ENCODE results near the gene RANBP17. TPM values are rescaled to one million over a fixed set of nuclear protein-coding genes. Genes with fewer than 3 reads are reported as not detected.
"Not testable (repeated sequence)": the region's sequence is repeated elsewhere in the genome, so short reads cannot be mapped to it uniquely, and the experiment has no call there.

The RANBP17 gene
- total RNA-seq, 1 experiment from 2014 or later = not detected

DNA sequence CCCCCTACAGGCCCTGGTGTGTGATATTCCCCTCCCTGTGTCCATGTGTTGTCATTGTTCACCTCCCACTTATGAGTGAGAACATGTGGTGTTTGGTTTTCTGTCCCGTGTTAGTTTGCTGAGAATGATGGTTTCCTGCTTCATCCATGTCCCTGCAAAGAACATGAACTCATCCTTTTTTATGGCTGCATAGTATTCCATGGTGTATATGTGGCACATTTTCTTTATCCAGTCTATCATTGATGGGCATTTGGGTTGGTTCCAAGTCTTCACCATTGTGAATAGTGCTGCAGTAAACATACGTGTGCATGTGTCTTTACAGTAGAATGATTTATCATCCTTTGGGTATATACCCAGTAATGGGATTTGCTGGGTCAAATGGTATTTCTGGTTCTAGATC lies 313.1 kb downstream of the RANBP17 start:
- not testable (repeated sequence) for H3K79me2 ChIP-seq (ENCODE audit: low read length); H3K4me2 ChIP-seq (ENCODE audit: low read depth, low read length, poor library complexity, severe bottlenecking); H3K4me3 ChIP-seq (ENCODE audit: low read length); H2AFZ ChIP-seq (ENCODE audit: low read length); H3K27ac ChIP-seq (ENCODE audit: low read length); H3K4me1 ChIP-seq (ENCODE audit: low read length); H4K20me1 ChIP-seq (ENCODE audit: insufficient read depth, low read depth, low read length); H3K36me3 ChIP-seq (ENCODE audit: insufficient read depth, low read length); H3K9me3 ChIP-seq (ENCODE audit: low read length); H3K9ac ChIP-seq (ENCODE audit: low read length); H3K9me2 ChIP-seq (replicated peaks; ENCODE audit: insufficient read depth, low read length); H3K27me3 ChIP-seq (ENCODE audit: low read length); DNase-seq

DNA sequence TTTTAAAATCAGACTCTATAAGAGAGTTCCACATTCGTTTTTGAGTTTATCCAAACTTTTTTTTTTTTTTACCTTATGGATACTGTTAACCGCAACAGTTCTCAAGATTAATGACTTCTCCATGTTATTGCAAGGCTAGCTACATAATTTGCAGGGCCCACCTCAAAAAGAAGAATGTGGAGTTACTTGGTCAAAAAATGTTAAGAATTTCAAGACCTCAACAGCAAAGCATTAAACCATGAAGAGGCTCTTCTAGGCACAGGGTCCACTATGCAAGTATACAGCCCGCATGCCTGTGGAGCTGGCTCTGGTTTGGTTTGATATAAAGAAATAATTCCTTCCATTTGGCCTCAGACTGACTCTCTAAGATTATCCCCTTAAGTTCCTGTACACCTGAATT lies 313.9 kb downstream of the RANBP17 start:
- Histone ChIP-seq H3K27me3 (ENCODE audit: low read length) (no peaks in the 10 kb centered on the region), H3K9ac (ENCODE audit: low read length) (no peak overlapping the region), H3K9me2 (replicated peaks; ENCODE audit: insufficient read depth, low read length) (no peaks in the 10 kb centered on the region), H3K4me1 (ENCODE audit: low read length) (no peaks in the 10 kb centered on the region), H3K79me2 (ENCODE audit: low read length) (no peaks in the 10 kb centered on the region), H3K4me2 (ENCODE audit: low read depth, low read length, poor library complexity, severe bottlenecking) (no peak overlapping the region), H3K4me3 (ENCODE audit: low read length) (no peak overlapping the region), H3K36me3 (ENCODE audit: insufficient read depth, low read length) (no peaks in the 10 kb centered on the region), H4K20me1 (ENCODE audit: insufficient read depth, low read depth, low read length) (no peaks in the 10 kb centered on the region), H3K27ac (ENCODE audit: low read length) (no peak overlapping the region), H3K9me3 (ENCODE audit: low read length) (no peaks in the 10 kb centered on the region), H2AFZ (ENCODE audit: low read length) (no peak overlapping the region)
- no peak for DNase-seq

DNA sequence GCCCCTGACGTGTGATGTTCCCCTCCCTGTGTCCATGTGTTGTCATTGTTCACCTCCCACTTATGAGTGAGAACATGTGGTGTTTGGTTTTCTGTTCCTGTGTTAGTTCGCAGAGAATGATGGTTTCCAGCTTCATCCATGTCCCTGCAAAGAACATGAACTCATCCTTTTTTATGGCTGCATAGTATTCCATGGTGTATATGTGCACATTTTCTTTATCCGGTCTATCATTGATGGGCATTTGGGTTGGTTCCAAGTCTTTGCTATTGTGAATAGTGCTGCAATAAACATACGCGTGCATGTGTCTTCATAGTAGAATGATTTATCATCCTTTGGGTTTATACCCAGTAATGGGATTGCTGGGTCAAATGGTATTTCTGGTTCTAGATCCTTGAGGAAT lies 316.4 kb downstream of the RANBP17 start:
- not testable (repeated sequence) for H2AFZ ChIP-seq (ENCODE audit: low read length); H3K27ac ChIP-seq (ENCODE audit: low read length); DNase-seq; H3K4me1 ChIP-seq (ENCODE audit: low read length); H3K27me3 ChIP-seq (ENCODE audit: low read length); H3K4me3 ChIP-seq (ENCODE audit: low read length); H4K20me1 ChIP-seq (ENCODE audit: insufficient read depth, low read depth, low read length); H3K9me2 ChIP-seq (replicated peaks; ENCODE audit: insufficient read depth, low read length); H3K36me3 ChIP-seq (ENCODE audit: insufficient read depth, low read length); H3K79me2 ChIP-seq (ENCODE audit: low read length); H3K9ac ChIP-seq (ENCODE audit: low read length); H3K4me2 ChIP-seq (ENCODE audit: low read depth, low read length, poor library complexity, severe bottlenecking); H3K9me3 ChIP-seq (ENCODE audit: low read length)

DNA sequence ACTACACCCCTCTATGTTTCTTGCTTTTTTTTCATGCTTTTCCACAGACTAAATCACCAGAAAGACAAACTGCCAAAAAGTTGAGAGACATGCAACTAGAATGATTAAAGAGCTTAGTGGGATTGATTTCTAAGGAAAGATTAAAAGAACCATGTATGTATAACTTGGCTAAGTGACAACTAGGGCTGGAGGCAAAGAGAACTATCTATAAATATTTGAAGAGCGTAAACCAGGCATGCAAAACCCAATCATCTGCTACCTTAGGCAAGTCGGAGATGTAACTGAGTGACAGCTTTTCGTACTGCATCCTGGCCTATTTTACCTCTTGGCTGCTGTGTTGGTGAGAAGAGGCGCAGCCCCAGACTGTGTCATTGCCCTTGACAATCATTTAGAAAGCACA lies 326.2 kb downstream of the RANBP17 start:
- Histone ChIP-seq H3K9ac (ENCODE audit: low read length) (no peak overlapping the region), H3K79me2 (ENCODE audit: low read length) (no peaks in the 10 kb centered on the region), H2AFZ (ENCODE audit: low read length) (no peak overlapping the region), H3K9me2 (replicated peaks; ENCODE audit: insufficient read depth, low read length) (no peaks in the 10 kb centered on the region), H3K27ac (ENCODE audit: low read length) (no peak overlapping the region), H3K27me3 (ENCODE audit: low read length) (no peaks in the 10 kb centered on the region), H3K36me3 (ENCODE audit: insufficient read depth, low read length) (no peaks in the 10 kb centered on the region), H3K4me2 (ENCODE audit: low read depth, low read length, poor library complexity, severe bottlenecking) (no peak overlapping the region), H3K4me3 (ENCODE audit: low read length) (no peak overlapping the region), H3K4me1 (ENCODE audit: low read length) (no peaks in the 10 kb centered on the region), H3K9me3 (ENCODE audit: low read length) (no peaks in the 10 kb centered on the region), H4K20me1 (ENCODE audit: insufficient read depth, low read depth, low read length) (no peaks in the 10 kb centered on the region)
- DNase-seq = no peak

DNA sequence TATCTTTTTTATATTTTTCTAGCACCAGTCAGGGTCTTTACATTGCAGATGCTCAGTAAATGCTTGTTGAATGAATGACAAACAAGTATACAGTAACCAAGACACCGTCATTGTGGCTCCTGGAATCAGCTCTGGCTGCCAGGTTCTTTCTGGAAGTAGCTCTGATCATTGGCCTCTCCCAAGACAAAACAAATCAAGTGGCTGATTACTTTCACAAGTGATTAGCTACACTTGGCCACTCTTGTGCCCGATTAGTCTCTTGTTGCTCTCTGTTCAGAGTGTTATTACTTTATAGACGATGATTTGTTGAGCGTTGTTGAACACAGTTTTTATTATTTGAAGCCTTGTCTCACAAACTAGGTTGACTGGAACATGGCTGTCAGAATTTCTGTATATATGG lies 327.6 kb downstream of the RANBP17 start:
- H3K4me3 ChIP-seq (ENCODE audit: low read length) = no peak overlapping the region
- H4K20me1 ChIP-seq (ENCODE audit: insufficient read depth, low read depth, low read length) = no peaks in the 10 kb centered on the region
- no peaks in the 10 kb centered on the region for H3K36me3 ChIP-seq (ENCODE audit: insufficient read depth, low read length)
- H3K79me2 ChIP-seq (ENCODE audit: low read length) = no peaks in the 10 kb centered on the region
- H3K9me3 ChIP-seq (ENCODE audit: low read length) = no peaks in the 10 kb centered on the region
- H3K4me2 ChIP-seq (ENCODE audit: low read depth, low read length, poor library complexity, severe bottlenecking) = no peak overlapping the region
- H3K9ac ChIP-seq (ENCODE audit: low read length) = no peak overlapping the region
- H3K9me2 ChIP-seq (replicated peaks; ENCODE audit: insufficient read depth, low read length) = no peaks in the 10 kb centered on the region
- no peaks in the 10 kb centered on the region for H3K27me3 ChIP-seq (ENCODE audit: low read length)
- no peak for DNase-seq
- H3K27ac ChIP-seq (ENCODE audit: low read length) = no peak overlapping the region
- H2AFZ ChIP-seq (ENCODE audit: low read length) = no peak overlapping the region
- H3K4me1 ChIP-seq (ENCODE audit: low read length) = no peaks in the 10 kb centered on the region

DNA sequence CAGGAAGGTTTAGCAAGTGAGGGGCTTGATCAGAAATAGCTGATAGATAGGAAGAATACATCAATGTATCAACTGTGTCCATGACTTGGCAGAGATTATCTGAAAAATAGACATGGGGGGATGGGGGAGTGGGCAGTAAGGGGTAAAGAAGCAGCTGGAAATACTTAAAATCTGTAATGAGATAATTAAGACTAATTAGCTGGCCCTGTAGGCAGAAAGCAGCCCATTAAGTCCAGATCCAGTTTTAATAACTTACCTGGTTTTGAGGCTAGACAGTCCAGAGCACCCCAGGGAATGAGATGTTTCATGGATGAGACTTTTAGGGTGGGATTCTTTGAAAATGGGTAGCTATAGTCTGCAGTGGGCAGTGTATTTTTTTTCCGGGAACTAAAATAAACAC lies 330.3 kb downstream of the RANBP17 start:
- no peak for DNase-seq
- H4K20me1 ChIP-seq (ENCODE audit: insufficient read depth, low read depth, low read length) = no peaks in the 10 kb centered on the region
- H3K9ac ChIP-seq (ENCODE audit: low read length) = no peak overlapping the region
- H3K4me1 ChIP-seq (ENCODE audit: low read length) = no peaks in the 10 kb centered on the region
- no peak overlapping the region for H2AFZ ChIP-seq (ENCODE audit: low read length)
- H3K9me2 ChIP-seq (replicated peaks; ENCODE audit: insufficient read depth, low read length) = no peaks in the 10 kb centered on the region
- H3K27me3 ChIP-seq (ENCODE audit: low read length) = no peaks in the 10 kb centered on the region; the same call in 1 of the 2 replicates
- no peaks in the 10 kb centered on the region for H3K9me3 ChIP-seq (ENCODE audit: low read length)
- H3K27ac ChIP-seq (ENCODE audit: low read length) = no peak overlapping the region
- no peak overlapping the region for H3K4me3 ChIP-seq (ENCODE audit: low read length)
- no peaks in the 10 kb centered on the region for H3K79me2 ChIP-seq (ENCODE audit: low read length)
- H3K36me3 ChIP-seq (ENCODE audit: insufficient read depth, low read length) = no peaks in the 10 kb centered on the region
- no peak overlapping the region for H3K4me2 ChIP-seq (ENCODE audit: low read depth, low read length, poor library complexity, severe bottlenecking)

DNA sequence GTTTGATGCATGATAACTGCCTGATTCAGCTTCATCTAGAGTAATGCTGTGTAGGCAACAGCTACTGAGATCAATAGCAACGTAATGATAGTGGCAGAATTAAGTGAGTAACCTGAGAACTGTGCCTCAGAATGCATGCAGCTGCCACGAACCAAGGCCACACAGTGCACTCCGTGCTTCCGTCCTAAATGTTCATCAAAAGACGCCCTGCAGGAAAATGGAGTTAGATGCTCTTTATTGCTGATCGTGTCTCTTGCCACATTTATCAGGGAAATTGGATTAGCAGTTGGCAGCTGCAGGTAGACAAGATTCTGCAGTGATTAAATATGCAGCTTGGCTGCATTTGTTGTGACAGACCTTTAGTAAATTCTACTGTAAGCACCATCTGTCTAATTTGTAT lies 339.5 kb downstream of the RANBP17 start:
- H4K20me1 ChIP-seq (ENCODE audit: insufficient read depth, low read depth, low read length) = no peaks in the 10 kb centered on the region

DNA sequence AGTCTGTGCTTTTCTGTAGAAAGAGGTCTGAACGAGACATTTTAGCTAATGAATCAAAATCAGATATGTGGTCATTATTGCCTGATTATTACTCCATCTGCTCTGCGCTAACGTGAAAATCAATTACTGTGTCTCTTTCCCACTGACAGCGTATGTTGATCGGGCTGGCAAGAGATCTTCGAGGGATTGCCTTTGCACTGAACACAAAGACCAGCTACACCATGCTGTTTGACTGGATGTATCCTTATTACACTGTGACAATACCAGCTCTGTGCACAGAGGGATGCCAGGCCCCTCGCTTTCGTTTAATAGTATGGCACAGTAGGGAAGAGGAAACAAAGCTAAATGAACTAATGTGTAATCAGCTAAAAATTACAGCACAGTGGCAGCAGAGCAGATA lies 343.6 kb downstream of the RANBP17 start:
- H3K36me3 ChIP-seq (ENCODE audit: insufficient read depth, low read length) = no peaks in the 10 kb centered on the region
- no peak for DNase-seq
- H2AFZ ChIP-seq (ENCODE audit: low read length) = no peak overlapping the region
- H3K79me2 ChIP-seq (ENCODE audit: low read length) = no peaks in the 10 kb centered on the region
- H3K9me3 ChIP-seq (ENCODE audit: low read length) = no peaks in the 10 kb centered on the region
- H3K4me1 ChIP-seq (ENCODE audit: low read length) = no peaks in the 10 kb centered on the region
- no peaks in the 10 kb centered on the region for H3K9me2 ChIP-seq (replicated peaks; ENCODE audit: insufficient read depth, low read length)
- no peaks in the 10 kb centered on the region for H3K27me3 ChIP-seq (ENCODE audit: low read length)
- no peak overlapping the region for H3K27ac ChIP-seq (ENCODE audit: low read length)
- no peak overlapping the region for H3K9ac ChIP-seq (ENCODE audit: low read length)
- no peak overlapping the region for H3K4me2 ChIP-seq (ENCODE audit: low read depth, low read length, poor library complexity, severe bottlenecking)
- no peak overlapping the region for H3K4me3 ChIP-seq (ENCODE audit: low read length)
- H4K20me1 ChIP-seq (ENCODE audit: insufficient read depth, low read depth, low read length) = no peaks in the 10 kb centered on the region

More for the DNA sequence above, 339.5 kb downstream of the RANBP17 start:
- Histone ChIP-seq H3K4me2 (ENCODE audit: low read depth, low read length, poor library complexity, severe bottlenecking) (no peak overlapping the region), H3K9me3 (ENCODE audit: low read length) (no peaks in the 10 kb centered on the region), H3K9ac (ENCODE audit: low read length) (no peak overlapping the region), H2AFZ (ENCODE audit: low read length) (no peak overlapping the region), H3K27ac (ENCODE audit: low read length) (no peak overlapping the region), H3K79me2 (ENCODE audit: low read length) (no peaks in the 10 kb centered on the region), H3K27me3 (ENCODE audit: low read length) (no peaks in the 10 kb centered on the region), H3K4me1 (ENCODE audit: low read length) (no peaks in the 10 kb centered on the region), H3K36me3 (ENCODE audit: insufficient read depth, low read length) (no peaks in the 10 kb centered on the region), H3K9me2 (replicated peaks; ENCODE audit: insufficient read depth, low read length) (no peaks in the 10 kb centered on the region), H3K4me3 (ENCODE audit: low read length) (no peak overlapping the region)
- DNase-seq = no peak

DNA sequence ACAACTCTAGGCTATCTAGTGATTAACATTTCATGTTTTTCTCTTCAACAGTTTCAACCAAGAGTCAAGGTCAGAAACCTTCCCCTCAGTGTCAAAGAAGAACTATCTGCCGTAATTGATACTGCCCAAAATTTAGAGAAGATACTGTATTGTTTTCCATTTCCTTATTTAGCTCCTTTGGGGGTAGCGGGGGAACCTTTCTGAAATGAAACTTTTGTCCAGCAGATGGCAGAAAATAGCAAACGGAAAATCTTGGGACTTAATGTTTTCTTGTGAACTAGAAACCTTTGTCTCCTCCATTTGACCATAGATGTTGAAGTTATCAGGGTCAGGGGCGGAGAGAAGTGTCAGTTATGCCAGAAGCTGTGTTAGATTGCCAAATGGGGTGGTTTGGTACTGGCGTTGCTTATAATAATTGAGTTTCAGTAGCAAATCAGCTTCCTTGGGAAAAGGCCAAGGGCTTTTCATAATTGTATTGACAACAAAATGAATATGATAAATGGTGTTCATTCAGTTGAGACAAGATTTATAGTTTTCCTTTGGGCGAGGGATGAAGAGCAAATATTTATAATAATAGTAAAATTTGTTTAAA lies 345.5 kb downstream of the RANBP17 start:
- Histone ChIP-seq H3K79me2 (ENCODE audit: low read length) (no peaks in the 10 kb centered on the region), H3K36me3 (ENCODE audit: insufficient read depth, low read length) (no peaks in the 10 kb centered on the region), H4K20me1 (ENCODE audit: insufficient read depth, low read depth, low read length) (no peaks in the 10 kb centered on the region), H3K4me2 (ENCODE audit: low read depth, low read length, poor library complexity, severe bottlenecking) (no peak overlapping the region), H3K27me3 (ENCODE audit: low read length) (no peaks in the 10 kb centered on the region), H3K9me2 (replicated peaks; ENCODE audit: insufficient read depth, low read length) (no peaks in the 10 kb centered on the region), H3K4me1 (ENCODE audit: low read length) (no peaks in the 10 kb centered on the region), H3K9ac (ENCODE audit: low read length) (no peak overlapping the region), H3K9me3 (ENCODE audit: low read length) (no peaks in the 10 kb centered on the region), H3K4me3 (ENCODE audit: low read length) (no peak overlapping the region), H2AFZ (ENCODE audit: low read length) (no peak overlapping the region), H3K27ac (ENCODE audit: low read length) (no peak overlapping the region)
- peak; percentile 76 for DNase-seq

Data from Karpas-422 (cell line).